Cardiac fibroblast (primary cell): ENCODE results near the gene MBLAC2.

ENCODE experiments used
- DNase-seq, 2 donors: peaks; one replicate each; pipeline versions ENCODE4 v3.0.0 to v3.0.0-alpha.2; 2010; ENCODE audit warnings: low read depth in 2 of 2
- H3K4me3 ChIP-seq, 2 donors: replicated peaks in 1 of 2; 1 replicate in 1 of 2; 2 replicates in 1 of 2; pipeline ENCODE4 v1.5.1; 2011; ENCODE audit warnings: low read depth in 2 of 2, low read length in 2 of 2, mild to moderate bottlenecking in 2 of 2, moderate library complexity in 1 of 2
- CTCF ChIP-seq: IDR thresholded peaks from one replicate; pipeline ENCODE4 v1.5.1; 2011; ENCODE audit warnings: low read depth, mild to moderate bottlenecking, low read length, inconsistent platforms

MBLAC2 gene

GRCh38 chr5:90424245-90424644 lies 50.3 kb downstream of the MBLAC2 start:
- no peak for TF ChIP-seq CTCF
- no peak overlapping the region for H3K4me3 ChIP-seq
- no peak for DNase-seq

- DNase-seq: peak; percentile 18 to 21
- TF ChIP-seq CTCF: peak; percentile 20
- H3K4me3 ChIP-seq: no peak overlapping the region
Measured at GRCh38 chr5:90421136-90421535, 53.4 kb downstream of the MBLAC2 start.

- no peak for TF ChIP-seq CTCF
- H3K4me3 ChIP-seq: no peak overlapping the region
- no peak for DNase-seq
Measured at GRCh38 chr5:90418214-90418613, 56.4 kb downstream of the MBLAC2 start.

GRCh38 chr5:90410178-90410762 lies 64.3 kb downstream of the MBLAC2 start:
- TF ChIP-seq CTCF: no peak
- DNase-seq: peak in 1 of 2 donors; percentile 12
- H3K4me3 ChIP-seq: peak overlapping the region; percentile 44 to 78

GRCh38 chr5:90409318-90410177 lies 65.0 kb downstream of the MBLAC2 start, which contains the start of gene CETN3:
TSS of gene CETN3 (minus strand) at chr5:90409756. CDS start at chr5:90409661, 95 bp downstream.
- peak; percentile 98 for DNase-seq
- peak within 1 kb of the TSS; percentile 86 to 95 for H3K4me3 ChIP-seq
- no peak for TF ChIP-seq CTCF

GRCh38 chr5:90408571-90409317 lies 65.8 kb downstream of the MBLAC2 start:
- no peak for TF ChIP-seq CTCF
- DNase-seq: peak in 1 of 2 donors; percentile 2
- peak overlapping the region; percentile 86 to 95 for H3K4me3 ChIP-seq
